ENCODE measurements around the gene NR1I2. TPM values are rescaled to one million over a fixed set of nuclear protein-coding genes. Genes with fewer than 3 reads are reported as not detected.

NR1I2 gene
- total RNA-seq, 1 donor from 2014 or later: 0.13 TPM

DNA sequence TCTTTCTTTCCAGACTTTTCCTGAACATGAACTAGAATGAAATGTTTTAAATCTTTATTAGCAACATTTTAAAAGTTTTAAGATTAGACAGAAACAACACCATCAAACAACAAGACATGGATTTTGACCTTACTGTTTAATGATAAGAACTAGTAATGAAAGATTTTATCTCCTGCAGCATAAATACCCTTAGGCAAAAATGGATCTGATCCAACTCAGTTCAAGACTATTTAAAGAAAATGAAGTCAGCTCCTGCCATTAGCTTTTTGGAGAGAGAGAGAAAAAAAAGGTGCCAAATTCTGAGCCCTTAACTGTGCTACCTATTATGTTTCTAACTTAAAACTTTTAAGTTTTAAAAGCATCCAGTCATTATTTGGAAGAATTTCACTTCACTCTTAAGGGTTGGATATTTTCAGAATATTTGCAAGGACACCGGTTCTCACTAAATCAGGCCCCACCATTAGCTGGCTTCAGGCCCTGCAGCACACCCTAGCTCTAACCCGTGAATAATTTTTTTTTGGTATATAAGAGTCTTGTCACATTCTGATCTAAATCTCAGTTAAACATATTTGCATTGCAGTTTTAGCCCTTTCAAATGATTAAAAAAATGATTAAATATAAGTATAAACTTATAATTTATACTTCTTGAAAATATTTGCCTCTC lies 60.0 kb downstream of the NR1I2 start:
- Mint-ChIP-seq H3K27me3 (ENCODE audit: insufficient read depth) (no peaks in the 10 kb centered on the region), H3K27ac (no peak overlapping the region), H3K4me3 (no peak overlapping the region), H3K9me3 (peaks cover 6% of the 10 kb centered on the region), H3K36me3 (ENCODE audit: low read depth) (peaks cover 19% of the 10 kb centered on the region), H3K4me1 (ENCODE audit: low read depth) (no peaks in the 10 kb centered on the region)
- intact Hi-C loops (cut with micrococcal nuclease): no loop called here
- DNase-seq (ENCODE audit: low spot score): no peak

DNA sequence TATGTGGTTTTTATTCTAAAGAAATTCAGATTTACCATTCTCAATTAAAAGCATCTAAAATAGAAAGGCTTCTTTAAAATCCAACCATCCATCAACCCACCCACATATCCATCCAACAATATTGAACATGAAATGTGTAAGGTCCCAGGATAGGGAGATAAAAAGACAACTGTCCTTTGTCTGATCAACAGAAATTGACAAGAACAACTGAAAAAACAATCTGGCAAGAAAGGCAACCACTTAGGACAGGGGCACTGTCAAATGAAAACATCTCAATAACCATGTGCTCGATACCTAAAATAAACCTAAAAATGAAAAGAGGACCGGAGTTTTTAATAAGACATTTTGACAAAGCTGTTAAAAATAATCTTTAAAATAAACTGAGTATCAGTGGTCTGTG lies 67.2 kb downstream of the NR1I2 start:
- Mint-ChIP-seq H3K4me3 (no peak overlapping the region), H3K36me3 (ENCODE audit: low read depth) (peaks cover 31% of the 10 kb centered on the region), H3K27ac (no peak overlapping the region), H3K27me3 (ENCODE audit: insufficient read depth) (no peaks in the 10 kb centered on the region), H3K4me1 (ENCODE audit: low read depth) (no peaks in the 10 kb centered on the region), H3K9me3 (peaks cover 1% of the 10 kb centered on the region)
- intact Hi-C loops (cut with micrococcal nuclease): no loop called here
- DNase-seq (ENCODE audit: low spot score): no peak

DNA sequence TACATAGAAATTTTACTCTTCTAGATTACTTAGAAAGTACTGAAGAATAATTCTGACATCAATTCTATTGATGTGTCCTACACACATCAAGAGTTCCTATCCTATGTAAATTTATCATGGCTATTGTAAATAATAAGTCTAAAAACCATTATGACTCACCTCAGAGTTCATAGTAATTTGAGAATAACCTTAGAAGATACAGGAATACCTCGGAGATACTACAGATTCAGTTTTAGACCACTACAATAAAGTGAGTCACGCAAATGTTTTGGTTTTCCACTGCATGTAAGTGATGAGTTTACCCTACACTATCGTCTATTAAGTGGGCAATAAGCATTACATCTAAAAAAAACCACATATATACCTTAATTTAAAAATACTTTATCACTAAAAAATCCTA lies 74.8 kb downstream of the NR1I2 start:
- Mint-ChIP-seq H3K4me1 (ENCODE audit: low read depth) (peaks cover 9% of the 10 kb centered on the region), H3K4me3 (no peak overlapping the region), H3K27ac (no peak overlapping the region), H3K36me3 (ENCODE audit: low read depth) (peaks cover 48% of the 10 kb centered on the region), H3K9me3 (peaks cover 17% of the 10 kb centered on the region), H3K27me3 (ENCODE audit: insufficient read depth) (no peaks in the 10 kb centered on the region)
- DNase-seq (ENCODE audit: low spot score): no peak
- intact Hi-C loops (cut with micrococcal nuclease): no loop called here

DNA sequence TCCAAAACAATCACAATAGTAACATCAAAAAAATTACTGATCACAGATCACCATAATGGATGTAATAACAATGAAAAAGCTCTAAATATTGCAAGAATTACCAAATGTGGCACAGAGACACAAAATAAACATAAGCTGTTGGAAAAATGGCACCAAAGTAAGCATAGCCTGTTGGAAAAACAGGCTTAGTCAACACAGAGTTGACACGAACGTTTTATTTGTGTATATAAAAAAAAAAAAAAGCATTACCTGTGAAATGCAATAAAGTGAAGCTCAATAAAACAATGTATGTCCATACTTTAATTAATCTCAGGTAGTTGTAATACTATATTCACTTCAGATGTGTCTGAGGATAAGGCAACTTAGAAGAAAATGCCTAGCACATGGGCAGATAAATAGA lies 77.1 kb downstream of the NR1I2 start:
- H3K27me3 Mint-ChIP-seq (ENCODE audit: insufficient read depth): no peaks in the 10 kb centered on the region
- H3K36me3 Mint-ChIP-seq (ENCODE audit: low read depth): peaks cover 52% of the 10 kb centered on the region
- intact Hi-C loops (cut with micrococcal nuclease): no loop called here

GRCh38 chr3:119859728-119860127 lies 77.8 kb downstream of the NR1I2 start:
- Mint-ChIP-seq H3K4me3 (no peak overlapping the region), H3K9me3 (peaks cover 14% of the 10 kb centered on the region), H3K36me3 (ENCODE audit: low read depth) (peaks cover 46% of the 10 kb centered on the region), H3K4me1 (ENCODE audit: low read depth) (peaks cover 9% of the 10 kb centered on the region), H3K27ac (no peak overlapping the region), H3K27me3 (ENCODE audit: insufficient read depth) (no peaks in the 10 kb centered on the region)
- no peak for DNase-seq (ENCODE audit: low spot score)
- intact Hi-C loops (cut with micrococcal nuclease): no loop called here

More for the DNA sequence above, 77.1 kb downstream of the NR1I2 start:
- peaks cover 9% of the 10 kb centered on the region for H3K4me1 Mint-ChIP-seq (ENCODE audit: low read depth)
- H3K4me3 Mint-ChIP-seq: no peak overlapping the region
- no peak for DNase-seq (ENCODE audit: low spot score)
- H3K27ac Mint-ChIP-seq: no peak overlapping the region
- H3K9me3 Mint-ChIP-seq: peaks cover 17% of the 10 kb centered on the region

DNA sequence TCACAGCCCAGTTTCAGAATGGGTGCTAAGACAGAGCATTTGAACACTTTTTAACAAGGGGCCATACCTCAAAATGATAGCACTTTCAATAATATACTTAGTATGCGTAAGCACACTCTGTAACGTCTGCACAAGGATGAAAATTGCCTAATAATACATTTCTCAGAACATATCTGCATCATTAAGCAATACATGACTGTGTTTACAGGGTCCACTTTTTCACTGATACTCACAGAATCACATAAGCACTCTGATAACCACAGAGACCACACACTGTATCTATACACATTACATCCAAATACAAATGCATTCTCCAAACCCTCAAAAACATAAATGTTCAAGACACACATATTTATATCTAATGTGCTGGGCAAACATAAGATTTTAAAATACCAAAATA lies 79.8 kb downstream of the NR1I2 start:
- Mint-ChIP-seq H3K4me1 (ENCODE audit: low read depth) (peaks cover 9% of the 10 kb centered on the region), H3K36me3 (ENCODE audit: low read depth) (peaks cover 36% of the 10 kb centered on the region), H3K4me3 (no peak overlapping the region), H3K9me3 (peaks cover 6% of the 10 kb centered on the region), H3K27me3 (ENCODE audit: insufficient read depth) (no peaks in the 10 kb centered on the region), H3K27ac (no peak overlapping the region)
- DNase-seq (ENCODE audit: low spot score): no peak
- intact Hi-C loops (cut with micrococcal nuclease): no loop called here

DNA sequence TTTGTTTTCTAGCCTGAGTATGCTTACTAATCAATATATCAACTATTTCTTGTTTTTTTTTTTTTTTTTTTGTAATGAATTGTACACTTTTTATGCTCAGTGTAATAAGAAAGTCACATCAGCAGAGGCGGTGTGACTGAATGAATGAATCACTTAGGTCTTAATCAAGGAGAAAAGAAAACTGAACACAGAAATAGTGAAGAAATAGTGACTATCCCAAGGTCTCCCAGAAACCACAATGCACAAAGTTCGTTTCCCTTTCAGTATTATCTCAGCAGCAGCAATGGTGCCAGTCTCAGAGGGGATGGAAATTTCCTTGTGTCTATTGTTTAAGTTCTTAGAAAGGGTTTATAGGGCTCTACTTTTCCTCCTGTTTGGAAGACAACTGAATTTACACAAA lies 80.7 kb downstream of the NR1I2 start:
- H3K4me3 Mint-ChIP-seq: no peak overlapping the region
- peaks cover 32% of the 10 kb centered on the region for H3K36me3 Mint-ChIP-seq (ENCODE audit: low read depth)

DNA sequence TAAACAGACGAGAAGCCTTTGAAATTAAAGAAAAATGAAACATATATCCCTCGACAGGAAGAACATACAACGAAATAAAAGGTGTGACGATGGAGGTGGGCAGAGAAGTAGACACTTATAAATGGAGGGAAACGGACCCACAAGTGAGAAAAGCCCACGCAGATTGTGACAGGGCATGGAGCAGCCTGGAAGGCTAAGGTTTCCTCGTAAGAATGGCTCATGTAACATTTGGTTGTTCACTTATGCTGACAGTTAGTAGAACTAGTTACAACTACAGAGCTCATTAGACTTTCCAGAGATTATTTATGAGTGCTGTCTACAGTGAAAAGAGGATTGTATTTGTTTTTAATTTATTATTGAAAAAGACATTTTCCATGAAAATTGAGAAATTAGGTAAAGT lies 82.6 kb downstream of the NR1I2 start:
- no peaks in the 10 kb centered on the region for H3K4me1 Mint-ChIP-seq (ENCODE audit: low read depth)
- no peak overlapping the region for H3K27ac Mint-ChIP-seq
- H3K9me3 Mint-ChIP-seq: no peaks in the 10 kb centered on the region
- no peak for DNase-seq (ENCODE audit: low spot score)
- peaks cover 23% of the 10 kb centered on the region for H3K36me3 Mint-ChIP-seq (ENCODE audit: low read depth)
- no peaks in the 10 kb centered on the region for H3K27me3 Mint-ChIP-seq (ENCODE audit: insufficient read depth)
- H3K4me3 Mint-ChIP-seq: no peak overlapping the region
- intact Hi-C loops (cut with micrococcal nuclease): no loop called here

More for the DNA sequence above, 80.7 kb downstream of the NR1I2 start:
- intact Hi-C loops (cut with micrococcal nuclease): no loop called here
- Mint-ChIP-seq H3K27me3 (ENCODE audit: insufficient read depth) (no peaks in the 10 kb centered on the region), H3K27ac (no peak overlapping the region), H3K4me1 (ENCODE audit: low read depth) (peaks cover 5% of the 10 kb centered on the region), H3K9me3 (peaks cover 6% of the 10 kb centered on the region)
- DNase-seq (ENCODE audit: low spot score): no peak

Other genes with a start within 250 kb of the NR1I2 start
- 18.1 and 19.5 TPM in 2 replicates for gene CD80, start 222.5 kb upstream of the NR1I2 start, total RNA-seq
- 3.8 and 4.6 TPM in 2 replicates for gene ADPRH, start 202.6 kb upstream of the NR1I2 start, total RNA-seq
- 0.22 and 0.29 TPM in 2 replicates for gene PLA1A, start 184.2 kb upstream of the NR1I2 start, total RNA-seq
- gene POPDC2, start 121.5 kb upstream of the NR1I2 start, total RNA-seq: 1.0 and 1.2 TPM in 2 replicates
- gene COX17, start 104.7 kb upstream of the NR1I2 start, total RNA-seq: 62.2 and 70.7 TPM in 2 replicates
- gene CFAP91, start 79.1 kb upstream of the NR1I2 start, total RNA-seq: 0.24 TPM in 1 of 2 replicates, not detected in the other

All from activated T-helper 1 cell treated with anti-CD3 and anti-CD28 coated beads, Interleukin-12 subunit alpha, Interleukin-12 subunit beta, Interleukin-2, Interleukin-4 antibody, amounts not matched to agents 30 ng/mL and 10 ng/mL and 1 ng/mL, durations not matched to agents 14 hours and 24 hours and 36 hours (primary cell).